HL-60/S4 (cell line): ENCODE measurements around the gene CPAMD8.

Experiments used
- in situ Hi-C: fragments of 300-500 bp; cut with MboI; formaldehyde crosslinking; loops from 2 replicates; pipeline ENCODE4 v1.14.3; 2022; ENCODE audit warnings: low sequenced_read_pairs

Gene CPAMD8

GRCh38 chr19:17026706-17027534 is at the start of gene CPAMD8:
Gene CPAMD8 (minus strand): TSS chr19:17026810. CDS start chr19:17026642, 168 bp downstream.
- in situ Hi-C loops = no loop called here

GRCh38 chr19:17075864-17076542 is 49.4 kb upstream of the CPAMD8 start:
- in situ Hi-C loops = no loop called here

GRCh38 chr19:17075035-17075863 is 48.6 kb upstream of the CPAMD8 start, which contains the start of the genes HAUS8 and MYO9B:
Gene HAUS8 (minus strand): TSS chr19:17075452. CDS start chr19:17075422, 30 bp downstream.
Gene MYO9B (plus strand): TSS chr19:17075777. CDS start chr19:17101718, 25,941 bp downstream.
- in situ Hi-C loops = no loop called here

GRCh38 chr19:17074634-17075034 is 48.0 kb upstream of the CPAMD8 start:
- in situ Hi-C loops = no loop called here

GRCh38 chr19:17073869-17074633 is 47.4 kb upstream of the CPAMD8 start:
- in situ Hi-C loops = no loop called here

GRCh38 chr19:17070912-17071311 is 44.3 kb upstream of the CPAMD8 start:
- in situ Hi-C loops = no loop called here

- in situ Hi-C loops = no loop called here
Observed at GRCh38 chr19:17070421-17070820, 43.8 kb upstream of the CPAMD8 start.

DNA sequence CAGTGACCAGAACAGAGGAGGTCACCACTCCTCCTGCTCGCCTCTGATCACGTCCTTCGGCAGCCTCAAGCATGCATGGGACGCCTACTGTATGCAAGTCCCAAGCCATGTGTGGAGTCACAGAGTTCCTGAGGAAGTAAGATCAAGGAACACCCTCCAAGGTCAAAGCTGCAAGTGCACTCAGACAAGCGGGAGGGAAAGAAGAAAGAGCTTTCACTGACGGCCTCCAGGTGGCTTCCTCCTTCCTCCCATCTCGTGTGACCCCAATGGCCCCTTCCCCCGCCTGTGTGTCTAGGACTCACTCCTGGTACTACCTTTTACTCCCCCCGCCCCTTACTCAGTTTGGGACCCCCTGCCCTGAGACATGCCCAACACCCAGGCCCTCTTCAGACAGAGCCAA is 42.6 kb upstream of the CPAMD8 start:
- in situ Hi-C loops = loop anchor here (5.0 kb wide), 1 partner anchor 213 kb away; the partner anchor contains the start of gene ANKLE1

GRCh38 chr19:17063428-17063827 is 36.8 kb upstream of the CPAMD8 start:
- in situ Hi-C loops = no loop called here

DNA sequence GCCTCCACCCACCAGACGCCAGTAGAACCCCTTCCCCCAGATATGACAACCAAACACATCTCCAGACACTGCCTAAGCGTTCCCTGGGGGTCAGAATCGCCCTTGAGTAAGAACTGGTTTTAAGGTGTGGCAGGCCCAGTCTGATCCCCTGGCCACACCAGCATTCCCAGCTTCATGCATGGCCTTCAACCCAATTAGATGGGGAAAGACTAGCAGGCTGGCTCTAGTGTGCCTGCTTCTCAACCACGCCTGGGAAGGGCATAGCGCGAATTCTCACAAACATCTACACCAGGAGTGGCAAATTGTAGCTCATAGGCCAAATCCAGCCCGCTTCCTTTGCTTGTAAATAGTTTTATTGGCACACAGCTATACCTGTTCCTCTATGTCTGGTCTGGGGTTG is 35.1 kb upstream of the CPAMD8 start:
- in situ Hi-C loops = no loop called here

GRCh38 chr19:17061205-17061604 is 34.6 kb upstream of the CPAMD8 start:
- in situ Hi-C loops = no loop called here

DNA sequence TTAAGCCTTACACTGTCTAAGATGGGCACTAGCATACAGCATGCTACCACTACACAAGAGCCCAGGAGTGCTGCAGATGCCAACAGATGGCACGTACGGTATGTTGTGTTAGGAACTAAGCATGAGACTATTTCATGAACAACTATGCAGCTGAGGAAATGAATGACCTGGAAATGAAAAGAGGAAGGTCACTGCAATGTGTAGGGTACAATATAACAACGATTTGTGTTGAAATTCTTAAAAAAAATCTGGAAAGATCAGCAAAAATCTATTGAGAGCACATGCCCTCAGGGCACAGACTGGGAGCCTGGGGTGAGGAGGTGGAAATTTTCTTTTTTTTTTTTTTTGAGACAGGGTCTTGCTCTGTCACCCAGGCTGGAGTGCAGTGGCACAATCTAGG is 34.2 kb upstream of the CPAMD8 start:
- in situ Hi-C loops = no loop called here

- in situ Hi-C loops = no loop called here
Observed at GRCh38 chr19:17058236-17058635, 31.6 kb upstream of the CPAMD8 start.

- in situ Hi-C loops = no loop called here
Observed at GRCh38 chr19:17055636-17056035, 29.0 kb upstream of the CPAMD8 start.

DNA sequence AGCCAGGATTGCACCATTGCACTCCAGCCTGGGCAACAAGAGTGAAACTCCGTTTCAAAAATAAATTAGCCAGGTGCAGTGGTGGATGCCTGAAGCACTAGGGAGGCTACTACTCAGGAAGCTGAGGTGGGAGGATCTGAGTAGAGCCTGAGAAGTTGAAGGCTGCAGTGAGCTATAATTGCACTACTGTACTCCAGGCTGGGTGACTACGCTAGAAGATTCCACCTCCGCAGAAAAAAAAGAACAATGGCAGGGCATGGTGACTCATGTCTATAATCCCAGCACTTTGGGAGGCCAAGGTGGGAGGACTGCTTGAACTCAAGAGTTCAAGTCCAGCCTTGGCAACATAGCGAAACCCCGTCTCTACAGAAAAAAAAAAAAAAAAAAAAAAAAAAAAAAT is 28.1 kb upstream of the CPAMD8 start:
- in situ Hi-C loops = no loop called here

- in situ Hi-C loops = no loop called here
Observed at GRCh38 chr19:17052439-17052838, 25.8 kb upstream of the CPAMD8 start.

- in situ Hi-C loops = no loop called here
Observed at GRCh38 chr19:17049711-17050280, 23.2 kb upstream of the CPAMD8 start.

- in situ Hi-C loops = no loop called here
Observed at GRCh38 chr19:17048885-17049453, 22.4 kb upstream of the CPAMD8 start.

GRCh38 chr19:17045907-17046502 is 19.4 kb upstream of the CPAMD8 start:
- in situ Hi-C loops = no loop called here
